NB4 (cell line): Measurements from ENCODE around the gene NFIA.

Experiments used
- DNase-seq: peaks from one replicate; pipeline ENCODE4 v3.0.0; 2010; ENCODE audit warnings: low read depth
- H3K4me3 ChIP-seq: one replicate; pipeline ENCODE4 v1.5.1; 2011; ENCODE audit warnings: mild to moderate bottlenecking, low read depth, low read length, moderate library complexity
- CTCF ChIP-seq: IDR thresholded peaks from one replicate; pipeline ENCODE4 v1.5.1; 2012; ENCODE audit warnings: low read depth, low read length
- MYC ChIP-seq: IDR thresholded peaks from 2 replicates; pipeline ENCODE4 v1.6.1; 2011; ENCODE audit warnings: low read depth, low read length
- POLR2A ChIP-seq: IDR thresholded peaks from 2 replicates; pipeline ENCODE4 v1.6.1; 2011; ENCODE audit warnings: mild to moderate bottlenecking; ENCODE audit not compliant: insufficient read length; ENCODE audit errors: extremely low read depth
- TF ChIP-seq, protein P1 (sequence below): IDR thresholded peaks from 2 replicates; pipeline ENCODE4 v1.6.1; 2011; ENCODE audit warnings: low read depth, low read length

Gene NFIA

GRCh38 chr1:61341426-61341825 is 259.1 kb downstream of the NFIA start:
- DNase-seq = peak; percentile 7
- TF ChIP-seq MYC = no peak
- no peak for TF ChIP-seq POLR2A
- TF ChIP-seq, protein P1, sequence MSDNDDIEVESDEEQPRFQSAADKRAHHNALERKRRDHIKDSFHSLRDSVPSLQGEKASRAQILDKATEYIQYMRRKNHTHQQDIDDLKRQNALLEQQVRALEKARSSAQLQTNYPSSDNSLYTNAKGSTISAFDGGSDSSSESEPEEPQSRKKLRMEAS = no peak
- TF ChIP-seq CTCF = no peak

GRCh38 chr1:61343734-61344420 is 261.5 kb downstream of the NFIA start:
- no peak overlapping the region for H3K4me3 ChIP-seq
- no peak for DNase-seq
- TF ChIP-seq CTCF (no peak), POLR2A (no peak), MYC (no peak)
- TF ChIP-seq, protein P1 = no peak

More at GRCh38 chr1:61341426-61341825, 259.1 kb downstream of the NFIA start:
- H3K4me3 ChIP-seq = no peak overlapping the region

DNA sequence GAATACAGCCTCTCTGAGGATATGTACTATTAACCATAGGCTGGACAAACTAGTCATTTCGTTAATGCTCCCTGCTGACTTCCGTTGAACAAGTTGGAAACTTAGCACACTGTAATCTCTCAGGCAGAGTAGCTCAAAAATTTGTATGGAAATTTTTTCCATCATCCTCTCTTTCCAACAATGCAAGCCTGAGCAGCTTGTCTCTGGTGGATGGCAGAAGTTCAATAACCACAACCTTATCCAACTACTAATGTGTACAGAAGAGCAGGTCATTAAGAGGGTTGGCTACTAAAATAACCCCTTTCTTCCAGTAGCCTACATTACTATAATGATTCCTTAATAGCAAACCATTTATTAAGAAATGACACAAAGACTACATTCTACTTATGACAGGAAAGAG is 262.3 kb downstream of the NFIA start:
- H3K4me3 ChIP-seq = no peak overlapping the region
- DNase-seq = no peak
- TF ChIP-seq POLR2A (no peak), CTCF (no peak), MYC (no peak)
- TF ChIP-seq, protein P1 = no peak

DNA sequence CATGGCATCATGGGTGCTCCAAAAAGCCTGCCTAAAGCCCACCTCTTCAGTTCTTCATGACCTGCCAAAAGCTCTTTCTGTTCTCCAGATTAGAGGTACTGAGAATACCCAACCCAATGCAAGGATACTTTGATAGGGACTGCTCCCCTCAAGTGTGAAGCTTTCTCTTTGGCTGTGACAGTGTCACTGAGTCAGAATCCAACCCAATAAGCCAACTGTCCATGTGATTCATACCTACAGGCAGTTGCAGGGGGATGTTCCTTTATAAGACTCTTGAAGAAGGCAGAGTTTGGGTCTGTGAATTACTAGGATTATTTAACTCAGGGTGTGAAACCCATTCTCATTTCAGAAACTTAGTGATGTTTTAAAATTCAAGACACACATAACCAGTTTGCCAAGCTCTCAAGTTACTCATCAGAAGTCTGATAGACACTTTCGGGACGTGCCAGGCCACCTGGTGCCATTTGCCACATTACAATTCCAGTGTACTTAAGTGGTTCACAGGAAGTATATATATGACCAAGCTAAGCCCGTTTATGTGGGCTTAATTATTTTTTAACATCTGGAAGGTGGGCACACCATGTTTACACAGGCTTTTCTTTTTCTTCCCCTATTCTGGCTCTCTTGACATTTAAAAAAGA is 265.8 kb downstream of the NFIA start:
- no peak overlapping the region for H3K4me3 ChIP-seq
- TF ChIP-seq POLR2A (no peak), CTCF (no peak), MYC (no peak)
- TF ChIP-seq, protein P1 = no peak
- DNase-seq = no peak

DNA sequence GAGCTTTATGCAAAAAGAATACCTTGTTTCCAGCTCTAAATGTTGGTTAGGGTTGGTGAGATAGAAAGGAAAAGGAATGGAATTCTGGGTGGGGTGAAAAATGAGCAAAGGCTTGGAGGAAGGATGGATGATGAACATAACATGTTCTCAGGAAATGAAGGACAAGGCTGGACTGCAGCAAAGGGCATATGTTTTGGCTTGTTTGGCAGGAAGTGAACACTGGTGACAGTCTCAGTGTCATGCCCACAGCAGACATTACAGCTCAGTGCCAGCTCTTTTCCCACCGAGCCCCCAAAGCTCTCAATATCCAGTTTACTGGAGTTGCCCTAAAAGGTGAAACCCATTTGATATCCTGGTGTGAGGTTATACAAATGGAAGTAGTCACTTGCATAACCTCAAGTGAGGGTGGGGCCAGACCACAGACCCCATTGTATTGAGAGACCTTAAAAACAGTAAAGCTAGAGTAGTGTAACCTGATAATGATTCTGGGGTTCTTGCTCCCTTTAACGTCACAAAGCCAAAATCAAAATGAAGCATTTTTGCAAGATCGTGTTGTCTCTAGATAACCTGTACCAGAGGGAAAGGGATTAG is 270.6 kb downstream of the NFIA start:
- H3K4me3 ChIP-seq = no peak overlapping the region
- no peak for DNase-seq
- TF ChIP-seq MYC (no peak), POLR2A (no peak), CTCF (no peak)
- TF ChIP-seq, protein P1 = no peak
